Hepatocyte (in vitro differentiated cells): ENCODE measurements around the gene FCRLA.

ENCODE experiments used
- EZH2 ChIP-seq: fragments of 200-600 bp; sonication (generic); IDR thresholded peaks from 2 replicates; pipeline ENCODE4 v1.6.1; 2016; ENCODE audit warnings: antibody characterized with exemption, mild to moderate bottlenecking, borderline replicate concordance
- EZH2phosphoT487 ChIP-seq: fragments of 200-600 bp; sonication (generic); IDR thresholded peaks from one replicate; pipeline ENCODE4 v1.6.1; 2018; ENCODE audit warnings: antibody characterized with exemption, mild to moderate bottlenecking, low read depth, moderate library complexity; ENCODE audit not compliant: unreplicated experiment, severe bottlenecking
- TF ChIP-seq, protein P1 (sequence below): fragments of 200-600 bp; sonication (generic); IDR thresholded peaks from 2 replicates; pipeline ENCODE4 v1.5.1; 2016; ENCODE audit warnings: antibody characterized with exemption, mild to moderate bottlenecking; ENCODE audit not compliant: poor library complexity

DNA sequence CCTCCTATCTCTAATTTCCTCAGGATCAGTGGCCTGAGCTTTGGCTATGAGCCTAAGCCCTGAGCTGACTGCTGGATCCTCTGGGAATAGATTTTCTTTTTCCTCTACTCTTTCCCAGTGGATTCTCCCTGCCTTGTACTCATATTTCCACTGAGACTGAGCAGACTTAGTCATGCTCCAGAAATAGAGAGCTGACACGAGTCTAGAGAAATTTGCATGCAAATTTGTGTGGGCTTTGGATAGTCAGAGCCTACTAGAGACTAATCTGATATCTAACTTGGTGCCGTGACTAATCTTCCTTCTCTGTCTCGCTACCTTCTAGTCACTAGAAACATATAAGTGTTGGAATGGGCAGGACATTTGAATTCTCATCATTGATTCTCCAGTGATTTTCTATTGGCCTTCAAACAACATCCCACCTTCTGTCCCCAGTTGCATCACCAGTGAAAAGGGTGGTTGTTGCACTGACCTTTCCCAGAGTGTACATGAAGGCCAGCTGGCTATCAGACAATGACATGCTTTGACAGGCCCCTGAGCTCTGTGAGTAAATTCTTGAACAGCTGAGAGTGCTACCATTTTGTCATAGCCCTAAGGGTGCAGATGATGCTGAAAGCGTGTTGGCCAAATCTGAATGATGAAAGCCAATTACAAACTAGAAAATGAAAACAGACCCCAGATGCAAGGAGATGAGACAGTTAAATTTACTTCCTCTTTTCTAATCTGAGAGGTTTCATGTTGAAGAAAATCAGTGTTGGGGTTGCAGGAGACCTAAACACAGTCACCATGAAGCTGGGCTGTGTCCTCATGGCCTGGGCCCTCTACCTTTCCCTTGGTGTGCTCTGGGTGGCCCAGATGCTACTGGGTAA, at the start of gene FCRLA:
- TF ChIP-seq, protein P1, sequence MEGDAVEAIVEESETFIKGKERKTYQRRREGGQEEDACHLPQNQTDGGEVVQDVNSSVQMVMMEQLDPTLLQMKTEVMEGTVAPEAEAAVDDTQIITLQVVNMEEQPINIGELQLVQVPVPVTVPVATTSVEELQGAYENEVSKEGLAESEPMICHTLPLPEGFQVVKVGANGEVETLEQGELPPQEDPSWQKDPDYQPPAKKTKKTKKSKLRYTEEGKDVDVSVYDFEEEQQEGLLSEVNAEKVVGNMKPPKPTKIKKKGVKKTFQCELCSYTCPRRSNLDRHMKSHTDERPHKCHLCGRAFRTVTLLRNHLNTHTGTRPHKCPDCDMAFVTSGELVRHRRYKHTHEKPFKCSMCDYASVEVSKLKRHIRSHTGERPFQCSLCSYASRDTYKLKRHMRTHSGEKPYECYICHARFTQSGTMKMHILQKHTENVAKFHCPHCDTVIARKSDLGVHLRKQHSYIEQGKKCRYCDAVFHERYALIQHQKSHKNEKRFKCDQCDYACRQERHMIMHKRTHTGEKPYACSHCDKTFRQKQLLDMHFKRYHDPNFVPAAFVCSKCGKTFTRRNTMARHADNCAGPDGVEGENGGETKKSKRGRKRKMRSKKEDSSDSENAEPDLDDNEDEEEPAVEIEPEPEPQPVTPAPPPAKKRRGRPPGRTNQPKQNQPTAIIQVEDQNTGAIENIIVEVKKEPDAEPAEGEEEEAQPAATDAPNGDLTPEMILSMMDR, result no peak
- TF ChIP-seq EZH2phosphoT487 (no peak), EZH2 (no peak)
